HS-5 (cell line): ENCODE data around the gene ADRB1.

Experiments used
- DNase-seq: peaks from one replicate; pipeline ENCODE4 v3.0.0-alpha.2; 2012; ENCODE audit warnings: low read depth

ADRB1 gene

GRCh38 chr10:114095559-114096337, 52.1 kb downstream of the ADRB1 start:
- no peak for DNase-seq
